ENCODE data around the gene TUT7.
"Not testable (repeated sequence)": the region's sequence is repeated elsewhere in the genome, so short reads cannot be mapped to it uniquely, and the experiment has no call there.

Gene TUT7

GRCh38 chr9:86347991-86348390 lies 6.2 kb downstream of the TUT7 start:
- DNase-seq (ENCODE audit: low read depth in 2 of 2) = no peak

- DNase-seq (ENCODE audit: low read depth in 2 of 2) = no peak
These were observed 9.4 kb downstream of the TUT7 start for GRCh38 chr9:86344818-86345217.

GRCh38 chr9:86342269-86342668 lies 11.9 kb downstream of the TUT7 start:
- no peak for DNase-seq (ENCODE audit: low read depth in 2 of 2)

GRCh38 chr9:86341007-86341491 lies 13.2 kb downstream of the TUT7 start:
- no peak for DNase-seq (ENCODE audit: low read depth in 2 of 2)

GRCh38 chr9:86340356-86341006 lies 13.7 kb downstream of the TUT7 start:
- DNase-seq (ENCODE audit: low read depth in 2 of 2) = no peak

- no peak for DNase-seq (ENCODE audit: low read depth in 2 of 2)
These were observed 16.6 kb downstream of the TUT7 start for GRCh38 chr9:86337469-86338108.

- DNase-seq (ENCODE audit: low read depth in 2 of 2) = no peak
These were observed 18.2 kb downstream of the TUT7 start for GRCh38 chr9:86336058-86336457.

- DNase-seq (ENCODE audit: low read depth in 2 of 2) = no peak
These were observed 20.6 kb downstream of the TUT7 start for GRCh38 chr9:86333651-86334050.

- no peak for DNase-seq (ENCODE audit: low read depth in 2 of 2)
These were observed 24.0 kb downstream of the TUT7 start for GRCh38 chr9:86330186-86330585.

GRCh38 chr9:86329649-86330048 lies 24.6 kb downstream of the TUT7 start:
- DNase-seq (ENCODE audit: low read depth in 2 of 2) = no peak

GRCh38 chr9:86328156-86328555 lies 26.1 kb downstream of the TUT7 start:
- DNase-seq (ENCODE audit: low read depth in 2 of 2) = no peak

GRCh38 chr9:86326536-86326935 lies 27.7 kb downstream of the TUT7 start:
- DNase-seq (ENCODE audit: low read depth in 2 of 2) = no peak

GRCh38 chr9:86324901-86325300 lies 29.3 kb downstream of the TUT7 start:
- no peak for DNase-seq (ENCODE audit: low read depth in 2 of 2)

- DNase-seq (ENCODE audit: low read depth in 2 of 2) = peak; percentile 32 to 40
These were observed 29.9 kb downstream of the TUT7 start for GRCh38 chr9:86324308-86324707.

- DNase-seq (ENCODE audit: low read depth in 2 of 2) = peak; percentile 23
These were observed 31.1 kb downstream of the TUT7 start for GRCh38 chr9:86322973-86323644.

- DNase-seq (ENCODE audit: low read depth in 2 of 2) = peak; percentile 76 to 77
These were observed 32.8 kb downstream of the TUT7 start for GRCh38 chr9:86321373-86321772.

GRCh38 chr9:86318187-86318586 lies 36.0 kb downstream of the TUT7 start:
- no peak for DNase-seq (ENCODE audit: low read depth in 2 of 2)

- no peak for DNase-seq (ENCODE audit: low read depth in 2 of 2)
These were observed 39.1 kb downstream of the TUT7 start for GRCh38 chr9:86315078-86315477.

- DNase-seq (ENCODE audit: low read depth in 2 of 2) = not testable (repeated sequence)
These were observed 41.3 kb downstream of the TUT7 start for GRCh38 chr9:86312959-86313358.

GRCh38 chr9:86308687-86309086 lies 45.5 kb downstream of the TUT7 start:
- no peak for DNase-seq (ENCODE audit: low read depth in 2 of 2)

GRCh38 chr9:86304236-86304730 lies 49.9 kb downstream of the TUT7 start:
- no peak for DNase-seq (ENCODE audit: low read depth in 2 of 2)

- DNase-seq (ENCODE audit: low read depth in 2 of 2) = no peak
These were observed 50.8 kb downstream of the TUT7 start for GRCh38 chr9:86303316-86303975.

All from fibroblast of skin of left quadriceps (primary cell).